WTC11 (cell line): ENCODE measurements around the gene KCNJ4. TPM values are rescaled to one million over a fixed set of nuclear protein-coding genes. Genes with fewer than 3 reads are reported as not detected.
"Not testable (repeated sequence)": the region's sequence is repeated elsewhere in the genome, so short reads cannot be mapped to it uniquely, and the experiment has no call there.

ENCODE experiments used
- ATAC-seq: fragments of 200-7000 bp; cut with Tn5 transposase; 2 replicates; pipeline ENCODE4 v1.10.0; 2021; ENCODE audit warnings: mild to moderate bottlenecking, moderate library complexity
- CTCF ChIA-PET: fragments of 300-600 bp; sonication (Branson Sonifier 250); formaldehyde crosslinking; loops from one replicate; lab custom pipeline; 2021; ENCODE audit warnings: antibody characterized with exemption; lab: Charles Lee
- POLR2A ChIA-PET: fragments of 350-600 bp; sonication (Branson Sonifier 250); formaldehyde crosslinking; loops from one replicate; lab custom pipeline; 2021; ENCODE audit warnings: antibody characterized with exemption; lab: Charles Lee
- DNase-seq: peaks from one replicate; pipeline ENCODE4 v3.0.0; 2021; ENCODE audit warnings: low spot score
- H3K27ac Mint-ChIP-seq: 2 replicates; pipeline ENCODE4 v1.8.0; 2021; ENCODE audit warnings: mixed read lengths
- H3K27me3 Mint-ChIP-seq: 2 replicates; pipeline ENCODE4 v1.8.0; 2021; ENCODE audit warnings: low read depth, mild to moderate bottlenecking, moderate library complexity, mixed read lengths
- H3K36me3 Mint-ChIP-seq: 2 replicates; pipeline ENCODE4 v1.8.0; 2021; ENCODE audit warnings: mixed read lengths
- H3K4me1 Mint-ChIP-seq: 2 replicates; pipeline ENCODE4 v1.8.0; 2022; ENCODE audit warnings: mixed read lengths
- H3K4me3 Mint-ChIP-seq: 2 replicates; pipeline ENCODE4 v1.8.0; 2021; ENCODE audit warnings: mild to moderate bottlenecking, moderate library complexity, mixed read lengths
- H3K9me3 Mint-ChIP-seq: 2 replicates; pipeline ENCODE4 v1.8.0; 2021; ENCODE audit warnings: mixed read lengths
- ATF1 ChIP-seq: sonication (generic); formaldehyde crosslinking; IDR thresholded peaks from 2 replicates; pipeline ENCODE4 v1.8.1; 2023; ENCODE audit warnings: mild to moderate bottlenecking, moderate library complexity, missing genetic modification reagents
- CBFB ChIP-seq: sonication (generic); formaldehyde crosslinking; IDR thresholded peaks from 2 replicates; pipeline ENCODE4 v1.8.1; 2022; ENCODE audit warnings: mild to moderate bottlenecking, low read depth, missing genetic modification reagents
- FOXK1 ChIP-seq: sonication (generic); formaldehyde crosslinking; IDR thresholded peaks from 2 replicates; pipeline ENCODE4 v1.8.0; 2022; ENCODE audit warnings: mild to moderate bottlenecking, moderate library complexity, missing genetic modification reagents
- FOXP1 ChIP-seq: sonication (generic); formaldehyde crosslinking; IDR thresholded peaks from 2 replicates; pipeline ENCODE4 v1.8.0; 2022; ENCODE audit warnings: missing genetic modification reagents, mild to moderate bottlenecking, moderate library complexity, borderline replicate concordance
- GRHL2 ChIP-seq: fragments of 250-450 bp; sonication (Bioruptor Pico); IDR thresholded peaks from 2 replicates; pipeline ENCODE4 v1.8.0; 2022; ENCODE audit warnings: mild to moderate bottlenecking, moderate library complexity; ENCODE audit not compliant: insufficient replicate concordance, severe bottlenecking
- HMGXB4 ChIP-seq: sonication (generic); formaldehyde crosslinking; IDR thresholded peaks from 2 replicates; pipeline ENCODE4 v1.8.1; 2023; ENCODE audit warnings: mild to moderate bottlenecking, moderate library complexity, missing genetic modification reagents
- IRF1 ChIP-seq: sonication (generic); formaldehyde crosslinking; IDR thresholded peaks from 2 replicates; pipeline ENCODE4 v1.8.0; 2023; ENCODE audit warnings: missing genetic modification reagents
- MAX ChIP-seq: sonication (generic); formaldehyde crosslinking; IDR thresholded peaks from 2 replicates; pipeline ENCODE4 v1.8.0; 2022; ENCODE audit warnings: mild to moderate bottlenecking, missing genetic modification reagents
- NFE2L1 ChIP-seq: sonication (generic); formaldehyde crosslinking; IDR thresholded peaks from 2 replicates; pipeline ENCODE4 v1.8.1; 2023; ENCODE audit warnings: missing genetic modification reagents
- NFYB ChIP-seq: sonication (generic); formaldehyde crosslinking; conservative IDR thresholded peaks from 2 replicates; pipeline ENCODE4 v1.8.0; 2022; ENCODE audit warnings: low read depth, missing genetic modification reagents
- PRRX2 ChIP-seq: fragments of 250-450 bp; sonication (Bioruptor Pico); IDR thresholded peaks from 2 replicates; pipeline ENCODE4 v1.8.0; 2021; ENCODE audit warnings: mild to moderate bottlenecking
- SMAD3 ChIP-seq: sonication (generic); formaldehyde crosslinking; IDR thresholded peaks from 2 replicates; pipeline ENCODE4 v1.8.0; 2022; ENCODE audit warnings: missing genetic modification reagents, mild to moderate bottlenecking, borderline replicate concordance
- TCF7 ChIP-seq: sonication (generic); formaldehyde crosslinking; IDR thresholded peaks from 2 replicates; pipeline ENCODE4 v1.8.0; 2022; ENCODE audit warnings: mild to moderate bottlenecking, low read depth, missing genetic modification reagents, moderate library complexity
- TEAD4 ChIP-seq: sonication (generic); formaldehyde crosslinking; IDR thresholded peaks from 2 replicates; pipeline ENCODE4 v1.8.0; 2022; ENCODE audit warnings: mild to moderate bottlenecking, missing genetic modification reagents
- ZNF263 ChIP-seq: sonication (generic); formaldehyde crosslinking; IDR thresholded peaks from 2 replicates; pipeline ENCODE4 v1.8.1; 2022; ENCODE audit warnings: low read depth, mild to moderate bottlenecking, moderate library complexity, missing genetic modification reagents
- total RNA-seq: library from RNA; stranded (reverse); gene quantifications from 3 replicates; pipeline ENCODE4 v1.2.3, GENCODE V29; 2021
- TF ChIP-seq, protein P1 (sequence below): sonication (generic); formaldehyde crosslinking; IDR thresholded peaks from 2 replicates; pipeline ENCODE4 v1.8.1; 2023; ENCODE audit warnings: mild to moderate bottlenecking, missing genetic modification reagents, borderline replicate concordance
- TF ChIP-seq, protein P2 (sequence below): sonication (generic); formaldehyde crosslinking; IDR thresholded peaks from 2 replicates; pipeline ENCODE4 v1.8.0; 2022; ENCODE audit warnings: mild to moderate bottlenecking, missing genetic modification reagents

Gene KCNJ4
- total RNA-seq, 1 experiment from 2014 or later = 3.1 TPM

DNA sequence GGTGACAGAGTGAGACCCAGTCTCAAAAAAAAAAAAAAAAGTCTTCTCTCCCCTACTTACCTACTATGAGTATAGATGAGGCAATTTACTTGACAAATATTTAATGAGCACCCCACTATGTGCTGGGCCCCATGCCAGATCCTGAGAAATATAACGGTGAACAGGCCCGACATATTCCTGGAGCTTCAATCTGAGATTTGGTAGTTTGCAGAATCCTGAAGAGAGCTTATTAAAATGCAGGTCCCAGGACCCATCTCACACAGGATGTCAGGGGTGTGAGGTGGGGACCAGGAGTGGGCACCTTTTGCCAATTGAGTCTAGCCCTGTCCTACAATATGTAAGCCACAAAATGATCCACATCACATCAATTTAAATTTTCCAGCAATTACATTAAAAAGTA is 44.0 kb downstream of the KCNJ4 start (continued):
- TF ChIP-seq, protein P1, sequence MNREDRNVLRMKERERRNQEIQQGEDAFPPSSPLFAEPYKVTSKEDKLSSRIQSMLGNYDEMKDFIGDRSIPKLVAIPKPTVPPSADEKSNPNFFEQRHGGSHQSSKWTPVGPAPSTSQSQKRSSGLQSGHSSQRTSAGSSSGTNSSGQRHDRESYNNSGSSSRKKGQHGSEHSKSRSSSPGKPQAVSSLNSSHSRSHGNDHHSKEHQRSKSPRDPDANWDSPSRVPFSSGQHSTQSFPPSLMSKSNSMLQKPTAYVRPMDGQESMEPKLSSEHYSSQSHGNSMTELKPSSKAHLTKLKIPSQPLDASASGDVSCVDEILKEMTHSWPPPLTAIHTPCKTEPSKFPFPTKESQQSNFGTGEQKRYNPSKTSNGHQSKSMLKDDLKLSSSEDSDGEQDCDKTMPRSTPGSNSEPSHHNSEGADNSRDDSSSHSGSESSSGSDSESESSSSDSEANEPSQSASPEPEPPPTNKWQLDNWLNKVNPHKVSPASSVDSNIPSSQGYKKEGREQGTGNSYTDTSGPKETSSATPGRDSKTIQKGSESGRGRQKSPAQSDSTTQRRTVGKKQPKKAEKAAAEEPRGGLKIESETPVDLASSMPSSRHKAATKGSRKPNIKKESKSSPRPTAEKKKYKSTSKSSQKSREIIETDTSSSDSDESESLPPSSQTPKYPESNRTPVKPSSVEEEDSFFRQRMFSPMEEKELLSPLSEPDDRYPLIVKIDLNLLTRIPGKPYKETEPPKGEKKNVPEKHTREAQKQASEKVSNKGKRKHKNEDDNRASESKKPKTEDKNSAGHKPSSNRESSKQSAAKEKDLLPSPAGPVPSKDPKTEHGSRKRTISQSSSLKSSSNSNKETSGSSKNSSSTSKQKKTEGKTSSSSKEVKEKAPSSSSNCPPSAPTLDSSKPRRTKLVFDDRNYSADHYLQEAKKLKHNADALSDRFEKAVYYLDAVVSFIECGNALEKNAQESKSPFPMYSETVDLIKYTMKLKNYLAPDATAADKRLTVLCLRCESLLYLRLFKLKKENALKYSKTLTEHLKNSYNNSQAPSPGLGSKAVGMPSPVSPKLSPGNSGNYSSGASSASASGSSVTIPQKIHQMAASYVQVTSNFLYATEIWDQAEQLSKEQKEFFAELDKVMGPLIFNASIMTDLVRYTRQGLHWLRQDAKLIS (CRISPR knock-in tag) = no peak
- no peak for TF ChIP-seq PRRX2 (CRISPR knock-in tag)
- TF ChIP-seq CBFB (CRISPR knock-in tag) = no peak
- no peak for TF ChIP-seq HMGXB4 (CRISPR knock-in tag)
- no peak for TF ChIP-seq NFE2L1 (CRISPR knock-in tag)

DNA sequence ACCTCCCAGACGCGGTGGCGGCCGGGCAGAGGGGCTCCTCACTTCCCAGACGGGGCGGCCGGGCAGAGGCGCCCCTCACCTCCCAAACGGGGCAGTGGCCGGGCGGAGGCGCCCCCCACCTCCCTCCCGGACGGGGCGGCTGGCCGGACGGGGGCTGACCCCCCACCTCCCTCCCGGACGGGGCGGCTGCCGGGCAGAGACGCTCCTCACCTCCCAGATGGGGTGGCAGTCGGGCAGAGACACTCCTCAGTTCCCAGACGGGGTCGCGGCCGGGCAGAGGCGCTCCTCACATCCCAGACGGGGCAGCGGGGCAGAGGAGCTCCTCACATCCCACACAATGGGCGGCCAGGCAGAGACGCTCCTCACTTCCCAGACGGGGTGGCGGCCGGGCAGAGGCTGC is 45.1 kb downstream of the KCNJ4 start:
- H3K4me3 Mint-ChIP-seq, DNase-seq, H3K4me1 Mint-ChIP-seq, CTCF ChIA-PET, POLR2A ChIA-PET, H3K27me3 Mint-ChIP-seq, ATAC-seq, H3K27ac Mint-ChIP-seq: not testable (repeated sequence)
- peaks cover 18% of the 10 kb centered on the region for H3K36me3 Mint-ChIP-seq
- H3K9me3 Mint-ChIP-seq = peaks cover 11% of the 10 kb centered on the region

DNA sequence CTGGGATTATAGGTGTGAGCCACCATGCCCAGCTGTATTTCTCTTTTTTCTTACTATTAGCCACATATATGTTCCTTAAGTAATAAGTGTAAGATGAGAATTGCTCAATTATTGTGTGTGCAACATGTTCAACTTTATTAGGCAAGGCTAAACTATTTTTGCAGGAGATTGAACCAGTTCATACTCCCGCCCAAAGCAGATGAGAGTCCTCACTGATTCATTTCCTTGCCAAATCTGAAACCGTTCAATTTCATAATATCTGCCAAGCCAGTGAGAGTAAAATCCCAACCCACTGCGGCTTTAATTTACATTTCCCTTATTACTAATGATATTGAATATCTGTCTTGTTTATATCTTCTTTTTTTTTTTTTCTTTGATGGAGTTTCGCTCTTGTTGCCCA is 48.4 kb downstream of the KCNJ4 start:
- Mint-ChIP-seq H3K4me3 (no peak overlapping the region), H3K4me1 (peaks cover 15% of the 10 kb centered on the region)
- TF ChIP-seq TCF7 (CRISPR knock-in tag) (no peak), FOXK1 (CRISPR knock-in tag) (no peak), SMAD3 (CRISPR knock-in tag) (no peak), ZNF263 (no peak), ATF1 (CRISPR knock-in tag) (no peak), GRHL2 (CRISPR knock-in tag) (no peak), NFYB (no peak), FOXP1 (no peak)
- TF ChIP-seq, protein P2, sequence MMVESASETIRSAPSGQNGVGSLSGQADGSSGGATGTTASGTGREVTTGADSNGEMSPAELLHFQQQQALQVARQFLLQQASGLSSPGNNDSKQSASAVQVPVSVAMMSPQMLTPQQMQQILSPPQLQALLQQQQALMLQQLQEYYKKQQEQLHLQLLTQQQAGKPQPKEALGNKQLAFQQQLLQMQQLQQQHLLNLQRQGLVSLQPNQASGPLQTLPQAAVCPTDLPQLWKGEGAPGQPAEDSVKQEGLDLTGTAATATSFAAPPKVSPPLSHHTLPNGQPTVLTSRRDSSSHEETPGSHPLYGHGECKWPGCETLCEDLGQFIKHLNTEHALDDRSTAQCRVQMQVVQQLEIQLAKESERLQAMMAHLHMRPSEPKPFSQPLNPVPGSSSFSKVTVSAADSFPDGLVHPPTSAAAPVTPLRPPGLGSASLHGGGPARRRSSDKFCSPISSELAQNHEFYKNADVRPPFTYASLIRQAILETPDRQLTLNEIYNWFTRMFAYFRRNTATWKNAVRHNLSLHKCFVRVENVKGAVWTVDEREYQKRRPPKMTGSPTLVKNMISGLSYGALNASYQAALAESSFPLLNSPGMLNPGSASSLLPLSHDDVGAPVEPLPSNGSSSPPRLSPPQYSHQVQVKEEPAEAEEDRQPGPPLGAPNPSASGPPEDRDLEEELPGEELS (CRISPR knock-in tag) = no peak
- TF ChIP-seq, all 79 proteins: peak for 0
- no peak for ATAC-seq
- Mint-ChIP-seq H3K27me3 (peaks cover 4% of the 10 kb centered on the region), H3K27ac (no peak overlapping the region), H3K36me3 (peaks cover 16% of the 10 kb centered on the region), H3K9me3 (peaks cover 11% of the 10 kb centered on the region)
- CTCF ChIA-PET = no interaction called here
- DNase-seq = no peak
- POLR2A ChIA-PET = interaction anchor here (0.7 kb wide), 1 partner anchor 183 kb away, joined by 3 read pairs; no protein-coding TSS in a partner anchor

DNA sequence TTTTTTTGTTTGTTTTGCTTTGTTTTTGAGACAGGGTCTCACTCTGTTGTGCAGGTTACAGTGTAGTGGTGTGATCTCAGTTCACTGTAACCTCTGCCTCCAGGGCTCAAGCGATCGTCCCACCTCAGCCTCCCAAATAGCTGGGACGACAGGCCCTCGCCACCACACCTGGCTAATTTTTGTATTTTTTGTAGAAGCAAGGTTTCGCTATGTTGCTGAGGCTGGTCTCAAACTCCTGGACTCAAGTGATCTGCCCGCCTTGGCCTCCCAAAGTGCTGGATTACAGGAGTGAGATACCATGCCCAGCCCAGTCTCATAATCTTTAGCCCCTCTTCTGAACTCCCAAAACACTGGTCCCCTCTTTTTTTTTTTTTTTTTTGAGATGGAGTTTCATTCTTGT is 50.6 kb downstream of the KCNJ4 start:
- no peak overlapping the region for H3K4me3 Mint-ChIP-seq
- H3K27ac Mint-ChIP-seq = no peak overlapping the region
- peaks cover 34% of the 10 kb centered on the region for H3K4me1 Mint-ChIP-seq
- no peaks in the 10 kb centered on the region; the same call in none of the 2 replicates for H3K27me3 Mint-ChIP-seq
- DNase-seq (no peak), ATAC-seq (no peak)
- ChIA-PET POLR2A (no interaction called here), CTCF (interaction anchor here (6.6 kb wide), 1 partner anchor 10 kb away, joined by 52 read pairs; no protein-coding TSS in a partner anchor)
- peaks cover 7% of the 10 kb centered on the region for H3K36me3 Mint-ChIP-seq
- peaks cover 7% of the 10 kb centered on the region for H3K9me3 Mint-ChIP-seq
- TF ChIP-seq MAX (CRISPR knock-in tag) (no peak), TCF7 (CRISPR knock-in tag) (no peak), IRF1 (CRISPR knock-in tag) (no peak), TEAD4 (CRISPR knock-in tag) (no peak)
